Measurements from ENCODE around the gene DNAJC5G.

GRCh38 chr2:27245116-27245515 is 30.1 kb upstream of the DNAJC5G start:
- TF ChIP-seq CTCF (IDR thresholded peaks at IDR 0.05) (no peak), POLR2A (IDR thresholded peaks at IDR 0.05) (no peak)

All from vagina (tissue), 2 donors.